ENCODE measurements around the gene NONO. TPM values are rescaled to one million over a fixed set of nuclear protein-coding genes. Genes with fewer than 3 reads are reported as not detected.

NONO gene
- total RNA-seq, 1 donor, result 478 TPM

Other genes starting within 250 kb of the NONO start
- gene SNX12, start 215.3 kb upstream of the NONO start, total RNA-seq, result 64.5 and 67.7 TPM in 2 replicates
- 6.8 and 7.6 TPM in 2 replicates for gene FOXO4, start 187.8 kb upstream of the NONO start, total RNA-seq
- not detected in 2 replicates for gene CXorf65, start 176.9 kb upstream of the NONO start, total RNA-seq
- not detected in 2 replicates for gene IL2RG, start 172.1 kb upstream of the NONO start, total RNA-seq
- gene MED12, start 165.0 kb upstream of the NONO start, total RNA-seq, result 20.9 and 24.2 TPM in 2 replicates
- gene NLGN3, start 138.8 kb upstream of the NONO start, total RNA-seq, result 0.29 and 0.36 TPM in 2 replicates
- not detected in 2 replicates for gene GJB1, start 60.4 kb upstream of the NONO start, total RNA-seq
- gene ZMYM3, start 29.5 kb upstream of the NONO start, total RNA-seq, result 15.6 TPM in 2 replicates
- 1.1 and 1.5 TPM in 2 replicates for gene ITGB1BP2, start 18.1 kb downstream of the NONO start, total RNA-seq
- 25.0 and 31.1 TPM in 2 replicates for gene TAF1, start 82.7 kb downstream of the NONO start, total RNA-seq
- gene OGT, start 249.5 kb downstream of the NONO start, total RNA-seq, result 200 and 215 TPM in 2 replicates